Mucosa of stomach (tissue), 1 donor: ENCODE results near the gene FOXD2.

Experiments
- H3K27me3 ChIP-seq: one replicate; pipeline ENCODE4 v1.7.0; 2013; ENCODE audit warnings: mild to moderate bottlenecking, low read length; ENCODE audit not compliant: control insufficient read depth, insufficient read depth
- H3K36me3 ChIP-seq: one replicate; pipeline ENCODE4 v1.7.0; 2013; ENCODE audit warnings: low read length; ENCODE audit not compliant: control insufficient read depth, insufficient read depth
- H3K4me1 ChIP-seq: one replicate; pipeline ENCODE4 v1.7.0; 2013; ENCODE audit warnings: mild to moderate bottlenecking, low read length; ENCODE audit not compliant: control insufficient read depth, insufficient read depth
- H3K4me3 ChIP-seq: one replicate; pipeline ENCODE4 v1.7.0; 2013; ENCODE audit warnings: low read length
- H3K9ac ChIP-seq: one replicate; pipeline ENCODE4 v1.7.0; 2013; ENCODE audit warnings: mild to moderate bottlenecking, low read length, moderate library complexity
- H3K9me3 ChIP-seq: one replicate; pipeline ENCODE4 v1.7.0; 2013; ENCODE audit warnings: mild to moderate bottlenecking, low read length, moderate library complexity; ENCODE audit not compliant: control insufficient read depth
- donor health status: Pancreatic carcinoma.

The FOXD2 gene

GRCh38 chr1:47436304-47436978 lies 1.4 kb upstream of the FOXD2 start:
- Histone ChIP-seq H3K27me3 (peaks cover 88% of the 10 kb centered on the region), H3K4me1 (peaks cover 34% of the 10 kb centered on the region)

GRCh38 chr1:47436979-47437446 lies 831 bp upstream of the FOXD2 start:
- no peaks in the 10 kb centered on the region for H3K36me3 ChIP-seq
- peak overlapping the region; percentile 65 for H3K9ac ChIP-seq
- peaks cover 90% of the 10 kb centered on the region for H3K27me3 ChIP-seq
- peaks cover 34% of the 10 kb centered on the region for H3K4me1 ChIP-seq
- H3K9me3 ChIP-seq, result no peaks in the 10 kb centered on the region
- peak overlapping the region; percentile 46 for H3K4me3 ChIP-seq

More at GRCh38 chr1:47436304-47436978, 1.4 kb upstream of the FOXD2 start:
- Histone ChIP-seq H3K4me3 (peak overlapping the region; percentile 46), H3K36me3 (no peaks in the 10 kb centered on the region), H3K9me3 (no peaks in the 10 kb centered on the region), H3K9ac (peak overlapping the region; percentile 65)

- H3K4me3 ChIP-seq, result no peak overlapping the region
- peaks cover 22% of the 10 kb centered on the region for H3K4me1 ChIP-seq
- peaks cover 89% of the 10 kb centered on the region for H3K27me3 ChIP-seq
Measured at GRCh38 chr1:47438165-47439016, 547 bp downstream of the FOXD2 start.

GRCh38 chr1:47439017-47439818 lies 1.4 kb downstream of the FOXD2 start:
- H3K27me3 ChIP-seq, result peaks cover 89% of the 10 kb centered on the region
- peaks cover 19% of the 10 kb centered on the region for H3K4me1 ChIP-seq
- no peak overlapping the region for H3K4me3 ChIP-seq
- no peaks in the 10 kb centered on the region for H3K36me3 ChIP-seq
- no peaks in the 10 kb centered on the region for H3K9me3 ChIP-seq
- no peak overlapping the region for H3K9ac ChIP-seq

More at GRCh38 chr1:47438165-47439016, 547 bp downstream of the FOXD2 start:
- H3K9ac ChIP-seq, result no peak overlapping the region
- H3K36me3 ChIP-seq, result no peaks in the 10 kb centered on the region
- H3K9me3 ChIP-seq, result no peaks in the 10 kb centered on the region

GRCh38 chr1:47439819-47440598 lies 2.2 kb downstream of the FOXD2 start:
- Histone ChIP-seq H3K27me3 (peaks cover 89% of the 10 kb centered on the region), H3K9me3 (no peaks in the 10 kb centered on the region), H3K4me1 (peaks cover 20% of the 10 kb centered on the region), H3K4me3 (no peak overlapping the region), H3K36me3 (no peaks in the 10 kb centered on the region), H3K9ac (no peak overlapping the region)

GRCh38 chr1:47440599-47441081 lies 2.8 kb downstream of the FOXD2 start:
- no peak overlapping the region for H3K4me3 ChIP-seq
- no peaks in the 10 kb centered on the region for H3K9me3 ChIP-seq
- no peak overlapping the region for H3K9ac ChIP-seq
- H3K4me1 ChIP-seq, result peaks cover 24% of the 10 kb centered on the region
- H3K27me3 ChIP-seq, result peaks cover 89% of the 10 kb centered on the region
- H3K36me3 ChIP-seq, result no peaks in the 10 kb centered on the region

- no peaks in the 10 kb centered on the region for H3K9me3 ChIP-seq
- no peak overlapping the region for H3K9ac ChIP-seq
- no peak overlapping the region for H3K4me3 ChIP-seq
- no peaks in the 10 kb centered on the region for H3K36me3 ChIP-seq
- H3K4me1 ChIP-seq, result peaks cover 20% of the 10 kb centered on the region
- peaks cover 89% of the 10 kb centered on the region for H3K27me3 ChIP-seq
Measured at GRCh38 chr1:47441450-47442106, 3.7 kb downstream of the FOXD2 start.

GRCh38 chr1:47442202-47442601 lies 4.4 kb downstream of the FOXD2 start:
- Histone ChIP-seq H3K36me3 (no peaks in the 10 kb centered on the region), H3K27me3 (peaks cover 89% of the 10 kb centered on the region), H3K4me1 (peaks cover 16% of the 10 kb centered on the region), H3K4me3 (no peak overlapping the region), H3K9me3 (no peaks in the 10 kb centered on the region), H3K9ac (no peak overlapping the region)

GRCh38 chr1:47442842-47443529 lies 5.1 kb downstream of the FOXD2 start:
- H3K27me3 ChIP-seq, result peaks cover 95% of the 10 kb centered on the region
- no peak overlapping the region for H3K4me3 ChIP-seq

GRCh38 chr1:47443530-47444296 lies 5.9 kb downstream of the FOXD2 start:
- peaks cover 99% of the 10 kb centered on the region for H3K27me3 ChIP-seq
- no peak overlapping the region for H3K9ac ChIP-seq
- H3K4me1 ChIP-seq, result peaks cover 16% of the 10 kb centered on the region
- H3K36me3 ChIP-seq, result no peaks in the 10 kb centered on the region
- peak overlapping the region; percentile 7 for H3K4me3 ChIP-seq
- no peaks in the 10 kb centered on the region for H3K9me3 ChIP-seq

More at GRCh38 chr1:47442842-47443529, 5.1 kb downstream of the FOXD2 start:
- Histone ChIP-seq H3K9me3 (no peaks in the 10 kb centered on the region), H3K9ac (no peak overlapping the region), H3K4me1 (peaks cover 16% of the 10 kb centered on the region), H3K36me3 (no peaks in the 10 kb centered on the region)
